ENCODE results near the gene PAX9.

DNA sequence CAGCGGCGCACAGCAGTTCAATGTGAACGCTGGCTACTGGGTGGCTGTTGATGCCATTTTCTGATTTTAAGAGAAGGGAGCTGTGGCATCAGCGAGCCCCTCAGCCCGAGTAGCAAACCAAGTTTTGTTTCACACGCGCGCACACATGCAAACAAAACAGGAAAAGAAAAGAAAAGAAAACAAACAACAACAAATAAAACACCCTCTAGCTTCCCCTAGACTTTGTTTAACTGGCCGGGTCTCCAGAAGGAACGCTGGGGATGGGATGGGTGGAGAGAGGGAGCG, 540 bp downstream of the PAX9 start:
- TF ChIP-seq POLR2A (IDR thresholded peaks at IDR 0.05; ENCODE audit: low read length) (no peak), GATA1 (IDR thresholded peaks at IDR 0.05; ENCODE audit: low read depth, low read length) (no peak)
